Right lobe of liver (tissue), 6 donors: ENCODE data around the gene MAP3K14. TPM values are rescaled to one million over a fixed set of nuclear protein-coding genes. Genes with fewer than 3 reads are reported as not detected.

Source experiments
- ATAC-seq, 4 donors: fragments of 200-7000 bp; cut with Tn5 transposase; one replicate each; pipeline ENCODE4 v1.9.1; 2020; ENCODE audit warnings: mild to moderate bottlenecking in 4 of 4, moderate library complexity in 4 of 4
- DNase-seq, 3 donors: peaks; one replicate each; pipeline ENCODE4 v3.0.0-alpha.2; 2020
- H3K27ac ChIP-seq, 3 donors: fragments of 200-600 bp; one replicate each; pipeline ENCODE4 v1.8.0; 2022
- H3K27me3 ChIP-seq, 2 donors: fragments of 200-600 bp; one replicate each; pipeline ENCODE4 v1.8.0; 2022
- H3K36me3 ChIP-seq, 4 donors: fragments of 200-600 bp; sonication (generic) in 1 of 4; one replicate each; pipeline versions ENCODE4 v1.5.1 to v1.8.0; 2017 to 2022; ENCODE audit warnings: control low read depth in 1 of 4
- H3K4me1 ChIP-seq, 4 donors: fragments of 200-600 bp; sonication (generic) in 1 of 4; one replicate each; pipeline versions ENCODE4 v1.5.1 to v1.8.0; 2017 to 2022; ENCODE audit warnings: control low read depth in 1 of 4
- H3K4me3 ChIP-seq, 3 donors: fragments of 200-600 bp; one replicate each; pipeline ENCODE4 v1.8.0; 2022
- H3K9me3 ChIP-seq, 4 donors: fragments of 200-600 bp; sonication (generic) in 1 of 4; one replicate each; pipeline versions ENCODE4 v1.5.1 to v1.8.0; 2017 to 2022; ENCODE audit warnings: control low read depth in 1 of 4
- POLR2A ChIP-seq: fragments of 450-650 bp; IDR thresholded peaks from one replicate; pipeline ENCODE4 v1.6.1; 2017; ENCODE audit warnings: antibody characterized with exemption, mild to moderate bottlenecking
- WGBS: methylation state at CpG from one replicate; pipeline ENCODE4 v1.1.6; 2018; ENCODE audit warnings: low coverage, low lambda C conversion rate; ENCODE audit not compliant: insufficient coverage; ENCODE audit errors: missing lambda C conversion rate; 5-methylcytosine and 5-hydroxymethylcytosine counted together
- intact Hi-C, 2 donors: fragments of 100-400 bp; cut with DNase I; formaldehyde crosslinking; loops; one replicate each; pipeline versions ENCODE4 v1.11.2 to v1.14.1; 2022
- total RNA-seq, 6 experiments: library from RNA; depleted of rRNA in 2 of 6; stranded (reverse); fragments of >200 nt in 2 of 6; fragmentation: NEBNext Ultra II Directional in 3 of 6; extraction: Animal tissue kit (Norgen Biotek cat#: 25700) in 3 of 6; gene quantifications; one replicate each; pipeline versions ENCODE4 v1.1.0 to v1.2.4, GENCODE V29; 2016 to 2023
- TF ChIP-seq, protein P1 (sequence below), 4 donors: fragments of 200-600 bp in 3 of 4; fragments of 450-650 bp in 1 of 4; IDR thresholded peaks; one replicate each; pipeline versions ENCODE4 v1.5.1 to v1.8.0; 2016 to 2022; ENCODE audit warnings: antibody characterized with exemption in 4 of 4, mild to moderate bottlenecking in 2 of 4
- donor health status: DM: no; HTN: yes; CAD: no.
- donor health status: DM: no; HTN: no; CAD: no.
- donor health status: DM: no; HTN: no; CAD: no.
- donor health status: DM: no; HTN: yes; CAD: no.
- donor health status: DM: no; HTN: yes; CAD: no.

MAP3K14 gene
- total RNA-seq, 6 experiments from 2014 or later, result 4.8 to 7.8 (median 6.3) TPM

DNA sequence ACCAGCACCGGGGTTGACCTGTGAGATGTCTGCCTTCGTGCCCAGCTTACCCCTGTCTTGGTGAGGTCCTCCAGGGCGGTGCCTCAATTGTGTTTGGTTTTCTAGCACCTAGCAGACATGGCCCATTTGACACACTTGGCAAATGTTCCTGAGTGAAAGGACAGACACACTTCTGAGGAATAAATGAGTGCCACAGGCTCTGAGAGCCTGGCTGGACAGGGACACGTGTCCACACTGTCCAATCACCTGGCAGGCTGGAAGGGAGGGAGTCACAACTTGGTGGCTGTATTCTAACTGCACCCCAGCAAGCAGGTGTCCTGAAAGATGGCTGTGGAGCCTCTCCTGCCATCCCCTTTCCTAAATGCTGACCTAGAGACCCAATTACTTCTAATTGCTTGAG is 7.4 kb downstream of the MAP3K14 start:
- no peak overlapping the region for H3K4me3 ChIP-seq
- peaks cover 0 to 88% (median 48%) of the 10 kb centered on the region in 4 donors for H3K4me1 ChIP-seq
- TF ChIP-seq, protein P1, sequence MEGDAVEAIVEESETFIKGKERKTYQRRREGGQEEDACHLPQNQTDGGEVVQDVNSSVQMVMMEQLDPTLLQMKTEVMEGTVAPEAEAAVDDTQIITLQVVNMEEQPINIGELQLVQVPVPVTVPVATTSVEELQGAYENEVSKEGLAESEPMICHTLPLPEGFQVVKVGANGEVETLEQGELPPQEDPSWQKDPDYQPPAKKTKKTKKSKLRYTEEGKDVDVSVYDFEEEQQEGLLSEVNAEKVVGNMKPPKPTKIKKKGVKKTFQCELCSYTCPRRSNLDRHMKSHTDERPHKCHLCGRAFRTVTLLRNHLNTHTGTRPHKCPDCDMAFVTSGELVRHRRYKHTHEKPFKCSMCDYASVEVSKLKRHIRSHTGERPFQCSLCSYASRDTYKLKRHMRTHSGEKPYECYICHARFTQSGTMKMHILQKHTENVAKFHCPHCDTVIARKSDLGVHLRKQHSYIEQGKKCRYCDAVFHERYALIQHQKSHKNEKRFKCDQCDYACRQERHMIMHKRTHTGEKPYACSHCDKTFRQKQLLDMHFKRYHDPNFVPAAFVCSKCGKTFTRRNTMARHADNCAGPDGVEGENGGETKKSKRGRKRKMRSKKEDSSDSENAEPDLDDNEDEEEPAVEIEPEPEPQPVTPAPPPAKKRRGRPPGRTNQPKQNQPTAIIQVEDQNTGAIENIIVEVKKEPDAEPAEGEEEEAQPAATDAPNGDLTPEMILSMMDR (IDR thresholded peaks at IDR 0.05), result no peak
- no peak for TF ChIP-seq POLR2A
- no peaks in the 10 kb centered on the region for H3K9me3 ChIP-seq
- no peaks in the 10 kb centered on the region for H3K27me3 ChIP-seq
- ATAC-seq (no peak), DNase-seq (no peak)
- H3K36me3 ChIP-seq, result no peaks in the 10 kb centered on the region
- WGBS, result 80% methylated on average over 4 of the region's 4 CpGs
- intact Hi-C loops, result no loop called here
- H3K27ac ChIP-seq, result peak overlapping the region in 1 of 3 donors; percentile 7

DNA sequence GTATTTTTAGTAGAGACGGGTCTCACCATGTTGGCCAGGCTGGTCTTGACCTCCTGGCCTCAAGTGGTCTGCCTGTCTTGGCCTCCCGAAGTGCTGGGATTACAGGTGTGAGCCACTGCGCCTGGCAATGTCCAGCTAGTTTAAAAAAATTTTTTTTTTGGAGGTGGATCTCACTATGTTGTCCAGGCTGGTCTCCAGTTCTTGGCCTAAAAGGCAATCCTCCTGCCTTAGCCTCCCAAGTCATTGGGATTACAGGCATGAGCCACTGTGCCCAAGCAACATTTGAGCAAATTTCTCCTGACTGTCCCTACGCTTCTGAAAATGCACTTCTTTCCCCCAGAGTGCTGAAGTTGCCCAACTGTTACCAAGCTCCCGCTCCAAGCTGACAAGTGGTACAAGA is 8.0 kb downstream of the MAP3K14 start:
- H3K27ac ChIP-seq, result peak overlapping the region in 1 of 3 donors; percentile 7
- no peaks in the 10 kb centered on the region for H3K36me3 ChIP-seq
- DNase-seq (no peak), ATAC-seq (no peak)
- WGBS, result 90% methylated on average over 4 of the region's 5 CpGs
- H3K9me3 ChIP-seq, result no peaks in the 10 kb centered on the region
- peaks cover 0 to 82% (median 46%) of the 10 kb centered on the region in 4 donors for H3K4me1 ChIP-seq
- no peak overlapping the region for H3K4me3 ChIP-seq
- TF ChIP-seq, protein P1 (IDR thresholded peaks at IDR 0.05), result no peak
- TF ChIP-seq POLR2A, result no peak
- intact Hi-C loops, result no loop called here
- H3K27me3 ChIP-seq, result no peaks in the 10 kb centered on the region

GRCh38 chr17:45308016-45308365 is 8.8 kb downstream of the MAP3K14 start:
- WGBS, result 22% methylated on average over 5 of the region's 6 CpGs
- DNase-seq (no peak), ATAC-seq (peak in 2 of 4 donors; percentile 10 to 14)
- H3K4me1 ChIP-seq, result peaks cover 0 to 77% (median 41%) of the 10 kb centered on the region in 4 donors
- no peaks in the 10 kb centered on the region for H3K9me3 ChIP-seq
- peak overlapping the region; percentile 61 to 70 (median 61) for H3K27ac ChIP-seq
- TF ChIP-seq, protein P1 (IDR thresholded peaks at IDR 0.05), result no peak
- no peak for TF ChIP-seq POLR2A
- H3K36me3 ChIP-seq, result no peaks in the 10 kb centered on the region
- H3K4me3 ChIP-seq, result no peak overlapping the region
- H3K27me3 ChIP-seq, result no peaks in the 10 kb centered on the region
- intact Hi-C loops, result no loop called here

GRCh38 chr17:45307290-45308015 is 9.4 kb downstream of the MAP3K14 start:
- 15% methylated on average over 7 of the region's 9 CpGs for WGBS
- no peak overlapping the region for H3K4me3 ChIP-seq
- no peaks in the 10 kb centered on the region for H3K36me3 ChIP-seq
- H3K27ac ChIP-seq, result peak overlapping the region; percentile 61 to 70 (median 61)
- peaks cover 0 to 75% (median 38%) of the 10 kb centered on the region in 4 donors for H3K4me1 ChIP-seq
- DNase-seq, result no peak
- no peaks in the 10 kb centered on the region for H3K9me3 ChIP-seq
- TF ChIP-seq, protein P1 (IDR thresholded peaks at IDR 0.05), result no peak
- TF ChIP-seq POLR2A, result no peak
- intact Hi-C loops, result no loop called here
- no peaks in the 10 kb centered on the region for H3K27me3 ChIP-seq
- ATAC-seq, result peak; percentile 2 to 41 (median 22)
